ENCODE data around the gene SCYGR3.

DNA sequence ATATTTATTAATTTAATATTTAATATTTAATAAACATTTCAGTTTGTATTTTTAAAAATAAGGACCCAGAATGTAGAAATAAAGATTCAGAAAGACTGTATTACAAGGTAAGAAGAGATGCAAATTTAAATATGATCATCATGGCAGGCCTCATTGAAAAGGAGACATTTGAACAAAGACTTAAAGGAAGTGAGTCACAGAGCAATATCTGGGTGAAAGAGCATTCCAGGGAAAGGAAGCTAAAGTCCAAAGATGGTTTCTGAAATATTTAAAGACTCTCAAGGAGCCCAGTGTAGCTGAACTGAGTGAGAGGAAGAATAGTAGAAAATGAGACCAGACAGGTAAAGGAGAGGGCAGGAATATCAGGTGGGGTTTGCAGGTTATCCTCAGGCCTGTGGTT, 8.6 kb upstream of the SCYGR3 start:
- TF ChIP-seq, protein P1, sequence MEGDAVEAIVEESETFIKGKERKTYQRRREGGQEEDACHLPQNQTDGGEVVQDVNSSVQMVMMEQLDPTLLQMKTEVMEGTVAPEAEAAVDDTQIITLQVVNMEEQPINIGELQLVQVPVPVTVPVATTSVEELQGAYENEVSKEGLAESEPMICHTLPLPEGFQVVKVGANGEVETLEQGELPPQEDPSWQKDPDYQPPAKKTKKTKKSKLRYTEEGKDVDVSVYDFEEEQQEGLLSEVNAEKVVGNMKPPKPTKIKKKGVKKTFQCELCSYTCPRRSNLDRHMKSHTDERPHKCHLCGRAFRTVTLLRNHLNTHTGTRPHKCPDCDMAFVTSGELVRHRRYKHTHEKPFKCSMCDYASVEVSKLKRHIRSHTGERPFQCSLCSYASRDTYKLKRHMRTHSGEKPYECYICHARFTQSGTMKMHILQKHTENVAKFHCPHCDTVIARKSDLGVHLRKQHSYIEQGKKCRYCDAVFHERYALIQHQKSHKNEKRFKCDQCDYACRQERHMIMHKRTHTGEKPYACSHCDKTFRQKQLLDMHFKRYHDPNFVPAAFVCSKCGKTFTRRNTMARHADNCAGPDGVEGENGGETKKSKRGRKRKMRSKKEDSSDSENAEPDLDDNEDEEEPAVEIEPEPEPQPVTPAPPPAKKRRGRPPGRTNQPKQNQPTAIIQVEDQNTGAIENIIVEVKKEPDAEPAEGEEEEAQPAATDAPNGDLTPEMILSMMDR (conservative IDR thresholded peaks at IDR 0.05; ENCODE audit: low read depth, low read length): no peak
- TF ChIP-seq EZH2phosphoT487 (IDR thresholded peaks at IDR 0.05; ENCODE audit: borderline replicate concordance, low read length): no peak

Measured in PC-3 (cell line).